ES-I3 (cell line): ENCODE measurements around the gene SETD3.

Experiments
- H3K36me3 ChIP-seq: 2 replicates; pipeline ENCODE4 v1.6.1; 2013; ENCODE audit warnings: mild to moderate bottlenecking, low read length, control low read depth, moderate library complexity; ENCODE audit not compliant: insufficient read depth
- H3K4me1 ChIP-seq: 2 replicates; pipeline ENCODE4 v1.6.1; 2013; ENCODE audit warnings: mild to moderate bottlenecking, control low read depth, low read length; ENCODE audit not compliant: insufficient read depth
- H3K9ac ChIP-seq: 2 replicates; pipeline ENCODE4 v1.6.1; 2013; ENCODE audit warnings: low read depth, mild to moderate bottlenecking, low read length, moderate library complexity
- H3K9me3 ChIP-seq: 2 replicates; pipeline ENCODE4 v1.6.1; 2013; ENCODE audit warnings: mild to moderate bottlenecking, low read length, moderate library complexity; ENCODE audit not compliant: control insufficient read depth, insufficient read depth

Gene SETD3

GRCh38 chr14:99360774-99361595 is 119.7 kb downstream of the SETD3 start:
- H3K4me1 ChIP-seq: peaks cover 13% of the 10 kb centered on the region; the same call in 1 of the 2 replicates

GRCh38 chr14:99359906-99360305 is 120.8 kb downstream of the SETD3 start:
- Histone ChIP-seq H3K4me1 (peaks cover 13% of the 10 kb centered on the region; the same call in 1 of the 2 replicates), H3K9ac (no peak overlapping the region), H3K9me3 (no peaks in the 10 kb centered on the region; the same call in 1 of the 2 replicates), H3K36me3 (no peaks in the 10 kb centered on the region; the same call in 1 of the 2 replicates)

More at GRCh38 chr14:99360774-99361595, 119.7 kb downstream of the SETD3 start:
- Histone ChIP-seq H3K9me3 (no peaks in the 10 kb centered on the region; the same call in 1 of the 2 replicates), H3K9ac (no peak overlapping the region), H3K36me3 (no peaks in the 10 kb centered on the region; the same call in 1 of the 2 replicates)

GRCh38 chr14:99357916-99358390 is 122.7 kb downstream of the SETD3 start:
- Histone ChIP-seq H3K9me3 (no peaks in the 10 kb centered on the region), H3K9ac (no peak overlapping the region), H3K36me3 (no peaks in the 10 kb centered on the region; the same call in 1 of the 2 replicates), H3K4me1 (peaks cover 7% of the 10 kb centered on the region; the same call in 1 of the 2 replicates)

DNA sequence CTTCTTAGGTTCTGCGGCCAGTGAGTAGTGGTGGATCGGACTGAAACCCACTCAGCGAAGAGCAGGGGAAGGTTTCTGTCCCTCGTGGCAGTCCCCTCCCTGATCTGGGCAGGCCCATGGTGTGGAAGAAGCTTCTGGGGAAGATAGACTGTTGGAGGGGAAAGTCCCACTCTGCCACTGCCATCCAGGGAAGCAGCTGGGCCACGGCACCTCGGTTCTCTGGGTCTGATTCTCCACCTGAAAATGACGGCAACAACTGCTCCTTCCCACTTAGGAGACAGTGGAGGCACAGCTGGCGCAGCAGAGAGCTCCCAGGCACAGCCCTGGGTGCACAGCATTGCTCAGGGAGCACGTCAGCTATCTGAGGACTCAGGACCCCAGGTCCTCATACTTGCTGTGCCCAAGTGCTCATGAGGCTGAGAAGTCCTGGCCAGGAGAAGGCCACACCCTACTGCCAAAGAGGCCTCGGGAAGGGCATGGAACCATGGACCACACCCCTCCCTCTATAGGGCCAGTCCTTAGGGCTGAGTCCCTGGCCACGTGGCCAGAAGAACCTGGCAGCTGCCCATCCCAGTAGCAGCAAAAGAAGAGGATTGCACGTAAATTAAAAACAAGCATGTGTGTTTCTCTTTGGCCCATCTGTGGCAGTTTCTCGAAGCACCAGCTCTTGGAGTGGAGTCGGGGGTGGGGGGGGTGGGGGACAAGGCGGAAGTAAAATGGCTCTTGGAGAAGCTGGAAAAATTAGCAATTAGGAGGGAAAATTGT is 123.3 kb downstream of the SETD3 start:
- Histone ChIP-seq H3K4me1 (peaks cover under 1% of the 10 kb centered on the region; the same call in 1 of the 2 replicates), H3K36me3 (no peaks in the 10 kb centered on the region; the same call in 1 of the 2 replicates), H3K9ac (no peak overlapping the region), H3K9me3 (no peaks in the 10 kb centered on the region)

DNA sequence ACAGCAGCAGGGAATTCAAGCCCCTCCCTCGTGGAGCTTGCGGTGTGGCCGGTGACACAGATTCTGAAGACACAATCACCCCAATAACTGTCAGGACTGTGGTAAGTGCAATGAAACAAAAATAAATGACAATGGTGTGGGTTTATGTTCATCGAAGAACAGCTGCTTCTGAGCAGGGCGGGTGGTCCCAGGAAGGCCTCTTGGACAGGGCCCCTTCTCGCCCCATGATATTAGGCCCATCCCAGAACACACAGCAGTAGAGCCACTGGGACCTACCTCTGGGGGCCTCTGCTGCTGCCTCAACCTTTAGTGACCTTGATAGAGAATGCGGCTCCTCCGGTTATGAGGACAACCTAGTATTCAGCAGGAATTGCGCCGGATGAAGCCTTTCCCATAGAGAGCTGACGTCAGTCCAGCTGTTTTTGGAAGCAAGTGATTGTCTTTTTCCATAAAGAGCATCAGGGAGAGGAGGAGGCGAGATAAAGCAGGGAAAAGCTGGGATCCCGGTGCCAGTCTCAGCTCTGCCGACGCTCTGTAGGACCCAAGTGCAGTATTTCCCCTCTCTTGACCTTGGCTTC is 124.5 kb downstream of the SETD3 start:
- H3K4me1 ChIP-seq: no peaks in the 10 kb centered on the region
- no peaks in the 10 kb centered on the region for H3K9me3 ChIP-seq
- no peaks in the 10 kb centered on the region; the same call in 1 of the 2 replicates for H3K36me3 ChIP-seq
- no peak overlapping the region for H3K9ac ChIP-seq

DNA sequence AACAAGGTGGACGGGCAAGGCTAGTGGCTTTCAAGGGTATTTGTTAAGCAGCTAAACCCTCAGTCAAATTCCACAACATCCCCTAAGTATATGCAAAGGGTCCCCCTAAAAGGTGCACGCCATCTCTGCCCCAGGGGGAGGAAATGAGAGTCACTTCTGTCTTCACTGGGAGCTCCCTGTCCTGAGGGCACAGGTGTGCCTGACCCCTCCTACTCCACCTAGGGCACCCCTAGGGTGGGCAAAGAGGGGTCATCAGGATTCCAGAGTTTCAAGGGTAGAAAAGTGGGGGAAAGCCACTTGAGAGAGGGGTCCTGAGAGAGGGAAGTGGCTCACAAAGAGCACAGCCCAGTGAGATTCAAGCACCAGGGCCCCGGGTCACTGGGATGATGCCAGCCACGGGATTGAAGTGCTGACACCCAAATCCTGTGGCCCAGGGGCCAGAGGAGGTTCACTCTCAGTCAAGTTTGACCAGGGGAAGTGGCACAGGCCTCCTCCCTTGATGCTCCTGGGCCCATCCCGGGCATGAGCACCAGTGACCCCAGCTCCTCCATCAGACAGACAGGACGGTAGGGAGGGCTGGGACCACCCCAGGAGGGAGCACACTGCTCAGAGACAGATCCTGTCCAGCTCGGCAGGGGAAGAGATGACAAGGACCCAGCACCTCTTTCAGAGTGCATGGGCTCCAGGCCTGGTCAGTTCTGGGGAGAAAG is 126.3 kb downstream of the SETD3 start:
- no peaks in the 10 kb centered on the region; the same call in 1 of the 2 replicates for H3K4me1 ChIP-seq
- no peaks in the 10 kb centered on the region; the same call in 1 of the 2 replicates for H3K36me3 ChIP-seq
- no peaks in the 10 kb centered on the region for H3K9me3 ChIP-seq
- H3K9ac ChIP-seq: no peak overlapping the region

DNA sequence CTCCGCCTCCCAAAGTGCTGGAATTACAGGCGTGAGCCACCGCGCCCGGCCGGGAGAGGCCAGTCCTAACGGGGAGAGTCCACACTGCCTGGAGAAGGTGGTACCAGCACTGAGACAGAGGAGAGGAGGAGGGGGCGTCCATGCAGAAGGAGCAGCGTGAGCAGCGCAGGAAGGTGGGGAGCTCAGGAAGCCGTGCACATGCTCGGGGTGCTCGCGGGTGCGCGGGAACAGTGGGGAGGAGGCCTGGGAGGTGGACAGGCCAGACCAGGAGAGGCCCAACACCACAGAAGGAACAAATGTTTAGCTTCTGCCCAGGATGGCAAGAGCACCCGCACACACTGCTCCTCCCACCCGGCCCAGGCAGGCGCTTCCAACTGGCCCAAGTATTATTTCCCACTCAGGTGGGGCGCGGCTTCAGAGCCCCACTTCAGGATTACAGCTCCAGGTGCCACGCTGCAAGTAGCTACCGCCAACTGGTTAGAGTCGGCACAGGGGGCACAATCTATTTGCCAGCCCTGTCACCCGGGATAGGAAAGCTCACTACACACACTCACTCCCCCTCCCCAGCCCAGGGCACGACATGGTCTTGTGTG is 127.9 kb downstream of the SETD3 start:
- Histone ChIP-seq H3K4me1 (no peaks in the 10 kb centered on the region; the same call in 1 of the 2 replicates), H3K9me3 (no peaks in the 10 kb centered on the region), H3K36me3 (no peaks in the 10 kb centered on the region; the same call in 1 of the 2 replicates), H3K9ac (no peak overlapping the region)

- Histone ChIP-seq H3K4me1 (no peaks in the 10 kb centered on the region; the same call in 1 of the 2 replicates), H3K36me3 (no peaks in the 10 kb centered on the region), H3K9ac (no peak overlapping the region), H3K9me3 (no peaks in the 10 kb centered on the region)
These were observed 129.3 kb downstream of the SETD3 start for GRCh38 chr14:99351166-99352007.

DNA sequence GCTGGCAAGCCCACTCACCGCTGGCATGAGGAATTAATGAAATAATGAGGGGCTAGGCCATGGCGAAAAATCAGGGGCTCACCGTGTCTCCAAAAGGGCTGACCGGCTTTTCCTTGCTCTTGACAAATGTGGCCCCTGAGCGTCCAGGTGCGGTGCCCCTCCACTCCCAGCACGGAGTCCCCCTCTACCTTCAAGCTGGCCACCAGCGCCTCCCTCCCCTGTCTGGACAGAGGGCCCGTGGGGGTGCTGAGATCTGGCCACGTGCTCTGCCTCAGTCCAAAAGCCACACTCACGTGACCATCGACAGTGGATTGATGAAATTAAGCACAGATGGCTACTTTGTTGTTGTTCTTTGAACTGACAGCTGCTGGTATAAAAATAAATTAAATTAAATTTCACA is 129.9 kb downstream of the SETD3 start:
- Histone ChIP-seq H3K4me1 (no peaks in the 10 kb centered on the region; the same call in 1 of the 2 replicates), H3K36me3 (no peaks in the 10 kb centered on the region), H3K9ac (no peak overlapping the region), H3K9me3 (no peaks in the 10 kb centered on the region)

DNA sequence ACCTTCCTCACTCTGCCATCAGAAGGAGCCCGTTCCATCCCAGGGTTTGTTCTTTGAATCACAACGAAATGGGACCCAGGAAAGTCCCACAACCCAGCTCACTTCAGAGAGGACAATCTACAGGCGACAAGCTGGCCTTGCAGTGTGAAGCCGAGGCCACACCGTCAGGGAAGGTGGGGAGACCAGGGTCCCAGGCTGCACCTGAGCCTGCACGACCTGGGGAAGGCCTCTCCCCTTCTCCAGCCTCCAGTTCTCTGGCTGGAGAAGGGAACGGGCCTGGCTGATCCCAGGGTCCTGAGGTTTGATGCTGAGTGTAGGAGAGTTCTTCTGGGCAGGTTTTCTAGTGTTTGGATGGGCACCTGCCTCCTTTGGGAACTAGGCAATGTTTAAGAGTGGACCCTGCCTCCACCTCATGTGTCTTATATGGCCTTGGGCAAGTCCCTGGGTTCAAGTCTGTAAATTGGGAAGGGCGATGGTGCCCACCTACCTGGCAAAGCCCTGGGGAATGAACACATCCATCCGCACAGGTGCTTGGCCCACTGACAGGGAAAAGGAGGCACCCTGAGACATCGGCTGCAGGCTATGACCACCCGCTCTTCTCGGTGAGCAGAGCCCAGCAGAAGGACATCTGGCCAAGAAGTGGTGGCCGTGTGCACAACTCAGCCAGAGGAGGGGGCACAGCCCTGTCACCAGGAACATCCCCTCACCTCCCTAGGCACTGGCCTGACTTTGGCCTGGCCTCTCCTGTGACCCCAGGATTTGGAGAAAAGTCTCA is 130.8 kb downstream of the SETD3 start:
- Histone ChIP-seq H3K36me3 (no peaks in the 10 kb centered on the region), H3K9me3 (no peaks in the 10 kb centered on the region), H3K9ac (no peak overlapping the region), H3K4me1 (no peaks in the 10 kb centered on the region; the same call in 1 of the 2 replicates)

- Histone ChIP-seq H3K9me3 (no peaks in the 10 kb centered on the region), H3K4me1 (no peaks in the 10 kb centered on the region; the same call in 1 of the 2 replicates), H3K36me3 (no peaks in the 10 kb centered on the region), H3K9ac (no peak overlapping the region)
These were observed 131.6 kb downstream of the SETD3 start for GRCh38 chr14:99348816-99349614.
